Activated naive CD4-positive, alpha-beta T cell treated with anti-CD3 and anti-CD28 coated beads, Interleukin-2, amount 10 ng/mL, durations not matched to agents 7 days and 5 days (primary cell): Measurements from ENCODE around the gene ARHGAP24.

Source experiments
- CTCF ChIA-PET: fragments of 350-600 bp; sonication (Branson Sonifier 250); formaldehyde crosslinking; loops from one replicate; lab custom pipeline; 2021; ENCODE audit warnings: antibody characterized with exemption; lab: Charles Lee
- DNase-seq: peaks from one replicate; pipeline ENCODE4 v3.0.0-alpha.2; 2020
- H3K27ac Mint-ChIP-seq: one replicate; pipeline ENCODE4 v1.8.0; 2021; ENCODE audit warnings: mild to moderate bottlenecking, moderate library complexity, mixed read lengths
- H3K27me3 Mint-ChIP-seq: one replicate; pipeline ENCODE4 v1.8.0; 2021; ENCODE audit warnings: mild to moderate bottlenecking, mixed read lengths
- H3K36me3 Mint-ChIP-seq: one replicate; pipeline ENCODE4 v1.8.0; 2021; ENCODE audit warnings: mixed read lengths
- H3K4me1 Mint-ChIP-seq: one replicate; pipeline ENCODE4 v1.8.0; 2021; ENCODE audit warnings: mixed read lengths
- H3K4me3 Mint-ChIP-seq: one replicate; pipeline ENCODE4 v1.8.0; 2021; ENCODE audit warnings: mild to moderate bottlenecking, moderate library complexity, mixed read lengths
- H3K9me3 Mint-ChIP-seq: one replicate; pipeline ENCODE4 v1.8.0; 2021; ENCODE audit warnings: mixed read lengths

ARHGAP24 gene

GRCh38 chr4:85565761-85566480 lies 91.0 kb downstream of the ARHGAP24 start:
- Mint-ChIP-seq H3K27me3 (no peaks in the 10 kb centered on the region), H3K9me3 (peaks cover 2% of the 10 kb centered on the region), H3K36me3 (no peaks in the 10 kb centered on the region), H3K4me3 (no peak overlapping the region), H3K4me1 (no peaks in the 10 kb centered on the region), H3K27ac (no peak overlapping the region)
- DNase-seq: no peak
- CTCF ChIA-PET: no interaction called here

- Mint-ChIP-seq H3K4me1 (no peaks in the 10 kb centered on the region), H3K9me3 (no peaks in the 10 kb centered on the region), H3K4me3 (no peak overlapping the region), H3K36me3 (no peaks in the 10 kb centered on the region), H3K27me3 (no peaks in the 10 kb centered on the region), H3K27ac (no peak overlapping the region)
- no peak for DNase-seq
- CTCF ChIA-PET: no interaction called here
Measured at GRCh38 chr4:85569730-85570299, 94.9 kb downstream of the ARHGAP24 start.

GRCh38 chr4:85570388-85570787 lies 95.4 kb downstream of the ARHGAP24 start:
- no peak overlapping the region for H3K4me3 Mint-ChIP-seq
- no peaks in the 10 kb centered on the region for H3K36me3 Mint-ChIP-seq
- H3K27me3 Mint-ChIP-seq: no peaks in the 10 kb centered on the region
- CTCF ChIA-PET: no interaction called here
- H3K4me1 Mint-ChIP-seq: no peaks in the 10 kb centered on the region
- H3K9me3 Mint-ChIP-seq: no peaks in the 10 kb centered on the region
- no peak for DNase-seq
- H3K27ac Mint-ChIP-seq: no peak overlapping the region

- H3K27ac Mint-ChIP-seq: no peak overlapping the region
- H3K4me1 Mint-ChIP-seq: no peaks in the 10 kb centered on the region
- no peaks in the 10 kb centered on the region for H3K27me3 Mint-ChIP-seq
- DNase-seq: no peak
- CTCF ChIA-PET: no interaction called here
- H3K36me3 Mint-ChIP-seq: no peaks in the 10 kb centered on the region
- H3K9me3 Mint-ChIP-seq: no peaks in the 10 kb centered on the region
- H3K4me3 Mint-ChIP-seq: no peak overlapping the region
Measured at GRCh38 chr4:85571008-85571407, 96.1 kb downstream of the ARHGAP24 start.

- H3K9me3 Mint-ChIP-seq: no peaks in the 10 kb centered on the region
- CTCF ChIA-PET: no interaction called here
- H3K4me1 Mint-ChIP-seq: no peaks in the 10 kb centered on the region
- H3K4me3 Mint-ChIP-seq: no peak overlapping the region
- H3K36me3 Mint-ChIP-seq: no peaks in the 10 kb centered on the region
- H3K27me3 Mint-ChIP-seq: no peaks in the 10 kb centered on the region
- no peak for DNase-seq
- no peak overlapping the region for H3K27ac Mint-ChIP-seq
Measured at GRCh38 chr4:85573270-85573669, 98.3 kb downstream of the ARHGAP24 start.

GRCh38 chr4:85577307-85577706 lies 102.4 kb downstream of the ARHGAP24 start:
- no peaks in the 10 kb centered on the region for H3K36me3 Mint-ChIP-seq
- no peak for DNase-seq
- H3K4me1 Mint-ChIP-seq: no peaks in the 10 kb centered on the region
- no peak overlapping the region for H3K4me3 Mint-ChIP-seq
- no peaks in the 10 kb centered on the region for H3K27me3 Mint-ChIP-seq
- H3K27ac Mint-ChIP-seq: no peak overlapping the region
- CTCF ChIA-PET: no interaction called here
- no peaks in the 10 kb centered on the region for H3K9me3 Mint-ChIP-seq

- no peak for DNase-seq
- Mint-ChIP-seq H3K36me3 (no peaks in the 10 kb centered on the region), H3K4me3 (no peak overlapping the region), H3K9me3 (no peaks in the 10 kb centered on the region), H3K4me1 (no peaks in the 10 kb centered on the region), H3K27ac (no peak overlapping the region), H3K27me3 (no peaks in the 10 kb centered on the region)
- CTCF ChIA-PET: no interaction called here
Measured at GRCh38 chr4:85579942-85580341, 105.0 kb downstream of the ARHGAP24 start.

GRCh38 chr4:85580489-85580888 lies 105.5 kb downstream of the ARHGAP24 start:
- CTCF ChIA-PET: no interaction called here
- H3K27me3 Mint-ChIP-seq: no peaks in the 10 kb centered on the region
- H3K27ac Mint-ChIP-seq: no peak overlapping the region
- H3K4me1 Mint-ChIP-seq: no peaks in the 10 kb centered on the region
- H3K36me3 Mint-ChIP-seq: no peaks in the 10 kb centered on the region
- no peak for DNase-seq
- no peak overlapping the region for H3K4me3 Mint-ChIP-seq
- H3K9me3 Mint-ChIP-seq: no peaks in the 10 kb centered on the region

GRCh38 chr4:85587952-85588351 lies 113.0 kb downstream of the ARHGAP24 start:
- no peaks in the 10 kb centered on the region for H3K9me3 Mint-ChIP-seq
- H3K4me3 Mint-ChIP-seq: no peak overlapping the region
- H3K27ac Mint-ChIP-seq: no peak overlapping the region
- no peaks in the 10 kb centered on the region for H3K4me1 Mint-ChIP-seq
- no peaks in the 10 kb centered on the region for H3K27me3 Mint-ChIP-seq
- H3K36me3 Mint-ChIP-seq: no peaks in the 10 kb centered on the region
- CTCF ChIA-PET: no interaction called here
- no peak for DNase-seq

GRCh38 chr4:85591406-85592098 lies 116.6 kb downstream of the ARHGAP24 start:
- DNase-seq: no peak
- Mint-ChIP-seq H3K9me3 (no peaks in the 10 kb centered on the region), H3K27ac (no peak overlapping the region), H3K27me3 (no peaks in the 10 kb centered on the region), H3K4me3 (no peak overlapping the region), H3K36me3 (no peaks in the 10 kb centered on the region), H3K4me1 (no peaks in the 10 kb centered on the region)
- CTCF ChIA-PET: no interaction called here

- Mint-ChIP-seq H3K36me3 (no peaks in the 10 kb centered on the region), H3K9me3 (no peaks in the 10 kb centered on the region), H3K4me3 (no peak overlapping the region), H3K27me3 (no peaks in the 10 kb centered on the region), H3K27ac (no peak overlapping the region), H3K4me1 (no peaks in the 10 kb centered on the region)
- CTCF ChIA-PET: no interaction called here
- DNase-seq: no peak
Measured at GRCh38 chr4:85595098-85595775, 120.3 kb downstream of the ARHGAP24 start.

GRCh38 chr4:85595796-85596559 lies 121.0 kb downstream of the ARHGAP24 start:
- CTCF ChIA-PET: no interaction called here
- DNase-seq: no peak
- no peak overlapping the region for H3K27ac Mint-ChIP-seq

GRCh38 chr4:85598936-85599335 lies 124.0 kb downstream of the ARHGAP24 start:
- DNase-seq: no peak
- Mint-ChIP-seq H3K27me3 (no peaks in the 10 kb centered on the region), H3K4me3 (no peak overlapping the region), H3K9me3 (no peaks in the 10 kb centered on the region), H3K4me1 (no peaks in the 10 kb centered on the region), H3K27ac (no peak overlapping the region), H3K36me3 (no peaks in the 10 kb centered on the region)
- CTCF ChIA-PET: no interaction called here

More at GRCh38 chr4:85595796-85596559, 121.0 kb downstream of the ARHGAP24 start:
- Mint-ChIP-seq H3K9me3 (no peaks in the 10 kb centered on the region), H3K4me1 (no peaks in the 10 kb centered on the region), H3K27me3 (no peaks in the 10 kb centered on the region), H3K4me3 (no peak overlapping the region), H3K36me3 (no peaks in the 10 kb centered on the region)

GRCh38 chr4:85600501-85600900 lies 125.6 kb downstream of the ARHGAP24 start:
- no peaks in the 10 kb centered on the region for H3K9me3 Mint-ChIP-seq
- H3K27me3 Mint-ChIP-seq: no peaks in the 10 kb centered on the region
- no peaks in the 10 kb centered on the region for H3K4me1 Mint-ChIP-seq
- CTCF ChIA-PET: no interaction called here
- DNase-seq: no peak
- no peaks in the 10 kb centered on the region for H3K36me3 Mint-ChIP-seq
- H3K27ac Mint-ChIP-seq: no peak overlapping the region
- no peak overlapping the region for H3K4me3 Mint-ChIP-seq
